ENCODE measurements around the gene MS4A18.

GRCh38 chr11:60767388-60767811, 42.9 kb downstream of the MS4A18 start:
- TF ChIP-seq POLR2A (IDR thresholded peaks at IDR 0.05), result no peak
- no peak for TF ChIP-seq CTCF (IDR thresholded peaks at IDR 0.05)

All from lower leg skin (tissue), 3 donors.